Esophagus squamous epithelium (tissue), 4 donors: ENCODE measurements around the gene INHBC.

Experiments
- CTCF ChIP-seq, 6 experiments: fragments of 450-650 bp in 4 of 6; fragments of 200-600 bp in 2 of 6; sonication (generic) in 2 of 6; IDR thresholded peaks; one replicate each; pipeline ENCODE4 v1.5.1; 2016 to 2019; ENCODE audit warnings: antibody characterized with exemption in 6 of 6, mild to moderate bottlenecking in 4 of 6, moderate library complexity in 4 of 6
- POLR2A ChIP-seq, 4 donors: fragments of 450-650 bp; IDR thresholded peaks; one replicate each; pipeline ENCODE4 v1.6.1; 2017; ENCODE audit warnings: antibody characterized with exemption in 4 of 4, mild to moderate bottlenecking in 4 of 4, moderate library complexity in 3 of 4

GRCh38 chr12:57476162-57476992 lies 41.8 kb downstream of the INHBC start:
- TF ChIP-seq CTCF (IDR thresholded peaks at IDR 0.05) (peak in 5 of 6 experiments; percentile 18 to 41 (median 25)), POLR2A (IDR thresholded peaks at IDR 0.05) (no peak)
